ENCODE results near the gene DRD3.
A peak's percentile ranks its signal among the peaks of the same experiment; 100 is the strongest.

The DRD3 gene

DNA sequence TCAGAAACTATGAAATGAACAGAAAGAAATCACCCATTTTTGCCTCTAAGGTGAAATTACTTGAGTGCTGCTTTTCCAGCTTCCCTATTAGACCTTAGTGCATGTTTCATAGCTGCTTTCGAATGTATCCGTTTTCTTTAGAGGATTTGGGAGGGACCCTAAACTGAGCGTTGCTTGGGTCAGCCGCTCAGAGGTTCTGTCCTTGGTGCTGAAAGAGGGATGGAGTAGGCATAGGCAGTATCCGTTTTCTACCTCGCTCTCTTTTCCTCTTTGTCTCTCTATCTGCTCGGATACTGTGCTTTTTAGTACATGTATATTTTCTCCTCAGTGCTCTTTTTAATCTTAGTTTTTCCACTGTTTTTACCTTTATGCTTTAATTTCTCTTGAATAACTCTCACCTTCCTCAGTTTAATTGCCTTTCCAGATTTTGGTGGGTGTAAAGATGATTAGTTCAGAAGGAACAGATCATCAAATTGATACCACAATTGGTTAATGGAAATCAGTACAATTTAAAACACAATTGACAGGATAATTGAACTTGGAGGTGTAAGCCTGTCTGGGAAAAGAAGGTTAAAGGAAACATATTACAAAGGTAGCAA is at the start of gene DRD3:
Gene DRD3 (minus strand): TSS at position 283 of the 599 bp plus-strand sequence. CDS start 7,060 bp downstream, outside the sequence.
- no peak for DNase-seq (ENCODE audit: low read depth in 2 of 2, low spot score in 1 of 2)

DNA sequence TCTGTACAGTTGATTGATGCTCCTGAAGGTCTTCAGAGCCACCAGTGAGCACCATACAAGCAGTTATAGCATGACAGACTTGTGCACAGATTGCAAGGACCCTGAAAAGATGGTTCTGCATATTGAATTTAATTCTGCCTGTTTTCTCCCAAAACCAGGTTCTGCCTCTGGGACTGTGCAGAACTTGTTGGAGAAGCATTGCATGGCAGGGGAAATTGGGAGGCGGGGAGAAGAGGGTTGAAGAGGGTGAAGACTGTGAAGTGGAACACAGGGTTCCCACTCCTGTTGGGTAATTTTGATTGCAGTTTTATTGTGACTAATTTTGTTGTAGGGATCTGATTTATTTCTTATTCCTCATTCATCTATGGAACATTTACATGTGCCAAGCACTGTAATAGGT is 48.2 kb upstream of the DRD3 start:
- DNase-seq (ENCODE audit: low read depth in 2 of 2, low spot score in 1 of 2), result no peak

- no peak for DNase-seq (ENCODE audit: low read depth in 2 of 2, low spot score in 1 of 2)
Observed at GRCh38 chr3:114226313-114226712, 47.5 kb upstream of the DRD3 start.

GRCh38 chr3:114223143-114223542 is 44.3 kb upstream of the DRD3 start:
- DNase-seq (ENCODE audit: low read depth in 2 of 2, low spot score in 1 of 2), result no peak

DNA sequence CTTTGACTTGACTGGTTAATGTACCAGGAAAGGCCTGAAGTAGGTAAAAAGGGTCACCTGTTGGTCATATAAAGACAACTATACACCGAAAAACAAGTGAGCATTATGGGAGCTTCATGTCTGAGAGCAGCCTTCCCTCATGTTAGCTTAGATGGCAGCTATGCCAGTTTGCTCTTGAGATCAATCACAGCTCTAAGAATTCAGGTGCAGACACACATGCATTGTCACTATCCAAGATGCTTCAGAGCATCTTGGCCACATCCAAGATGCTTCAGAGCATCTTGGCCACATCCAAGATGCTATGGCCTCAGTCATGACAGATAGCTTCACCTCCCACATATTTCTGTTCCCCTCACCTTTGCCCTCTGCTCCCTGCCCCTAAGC is 43.0 kb upstream of the DRD3 start:
- DNase-seq (ENCODE audit: low read depth in 2 of 2, low spot score in 1 of 2), result no peak

DNA sequence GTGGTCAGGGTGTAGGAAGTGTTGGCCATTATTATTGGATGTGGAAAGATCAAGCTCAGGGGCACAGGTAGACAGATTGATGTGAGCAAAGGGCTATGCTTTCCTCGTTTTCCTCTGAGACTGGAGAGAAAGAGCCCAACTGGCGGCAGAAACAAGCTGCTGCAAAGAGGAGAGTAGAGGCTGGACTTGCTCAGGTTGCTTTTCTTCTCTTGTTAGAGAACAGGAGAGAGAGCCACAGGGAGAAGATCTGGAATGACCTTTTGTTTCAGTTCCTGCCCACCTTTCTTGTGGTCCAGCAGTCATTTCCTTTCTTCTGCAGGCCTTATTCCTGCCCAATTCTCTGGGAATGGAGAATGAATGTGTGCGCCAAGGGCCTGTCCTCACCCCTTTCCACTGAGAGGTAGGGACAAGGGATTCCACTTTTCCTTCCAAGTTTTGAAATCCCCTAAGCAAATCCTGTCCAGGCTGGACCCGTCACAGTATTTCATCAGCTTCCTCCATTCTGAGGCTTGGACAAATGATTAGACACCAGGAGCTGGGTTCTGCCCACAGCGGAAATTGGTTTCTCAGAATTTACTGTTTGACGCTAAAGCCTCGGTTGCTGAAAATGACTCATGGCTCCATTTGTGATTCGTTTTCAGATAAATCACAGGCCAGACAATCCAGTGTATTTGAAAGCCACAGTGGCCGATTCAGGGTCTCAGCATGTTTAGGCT is 42.5 kb upstream of the DRD3 start:
- peak in 1 of 2 donors; percentile 20 for DNase-seq (ENCODE audit: low read depth in 2 of 2, low spot score in 1 of 2)

DNA sequence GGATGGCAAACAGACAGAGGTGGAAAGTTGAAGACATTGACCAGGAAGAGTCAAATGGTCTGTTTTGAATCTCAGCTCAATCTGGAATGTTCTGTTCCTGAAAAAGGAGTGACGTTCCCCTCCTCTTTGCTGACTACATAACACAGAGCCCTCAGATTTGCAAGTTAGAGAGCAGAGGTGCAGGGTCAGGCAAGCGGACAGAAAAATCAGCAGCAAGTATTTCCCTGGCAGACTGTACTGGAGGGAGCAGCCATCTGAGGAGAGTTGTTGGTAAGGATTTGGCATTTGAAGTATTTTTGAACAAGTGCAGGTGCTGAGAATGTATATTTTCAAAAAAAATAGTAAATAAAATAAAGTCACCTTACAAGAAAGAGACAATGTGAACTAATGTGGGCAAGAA is 40.9 kb upstream of the DRD3 start:
- DNase-seq (ENCODE audit: low read depth in 2 of 2, low spot score in 1 of 2), result no peak

DNA sequence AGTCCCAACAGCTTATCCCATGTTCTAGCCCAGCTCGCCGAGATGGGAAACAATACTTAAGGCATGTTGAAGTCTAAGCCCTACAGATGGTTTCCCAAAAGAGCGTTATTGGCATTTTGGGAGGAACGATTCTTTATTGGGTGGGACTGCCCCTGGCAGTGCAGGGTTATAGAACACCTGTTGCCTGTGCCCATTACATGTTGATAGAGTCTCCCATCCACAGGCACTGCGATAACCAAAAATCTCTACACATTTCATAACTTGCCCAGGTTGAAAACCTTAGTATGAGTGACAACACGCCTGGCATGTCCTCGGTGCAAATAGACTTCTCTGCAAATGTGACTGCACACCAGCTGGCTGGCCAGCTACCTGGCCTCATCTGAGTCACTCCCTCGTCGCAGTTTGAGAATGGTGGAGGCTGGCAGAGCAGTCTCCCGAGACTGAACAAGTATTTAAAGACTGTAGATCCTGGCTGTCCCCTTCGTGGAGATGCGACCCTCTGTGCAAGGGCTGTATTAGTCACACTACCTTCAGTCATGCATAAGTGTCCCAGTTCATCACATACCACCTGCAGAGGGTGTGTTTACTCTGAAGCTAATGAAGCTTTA is 39.8 kb upstream of the DRD3 start:
- DNase-seq (ENCODE audit: low read depth in 2 of 2, low spot score in 1 of 2), result no peak

DNA sequence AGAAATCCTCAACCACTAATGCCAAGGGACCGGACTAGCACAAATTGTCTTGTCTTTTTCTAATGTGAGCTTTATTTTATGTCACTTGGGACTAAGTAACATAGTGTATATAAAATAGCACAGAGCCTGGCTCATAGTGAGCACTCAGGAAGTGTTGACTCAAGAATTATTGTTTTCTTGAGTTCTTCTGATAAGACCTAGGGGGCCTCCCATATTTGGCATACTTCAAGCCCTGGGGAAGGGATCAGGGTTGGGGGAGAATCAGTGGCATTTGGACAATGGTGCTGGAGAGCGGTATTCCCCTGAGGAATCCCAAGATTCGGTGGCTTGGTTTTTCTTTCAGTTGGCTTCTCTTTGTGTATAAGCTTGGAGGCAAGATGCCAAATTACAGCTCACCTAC is 39.2 kb upstream of the DRD3 start:
- no peak for DNase-seq (ENCODE audit: low read depth in 2 of 2, low spot score in 1 of 2)

DNA sequence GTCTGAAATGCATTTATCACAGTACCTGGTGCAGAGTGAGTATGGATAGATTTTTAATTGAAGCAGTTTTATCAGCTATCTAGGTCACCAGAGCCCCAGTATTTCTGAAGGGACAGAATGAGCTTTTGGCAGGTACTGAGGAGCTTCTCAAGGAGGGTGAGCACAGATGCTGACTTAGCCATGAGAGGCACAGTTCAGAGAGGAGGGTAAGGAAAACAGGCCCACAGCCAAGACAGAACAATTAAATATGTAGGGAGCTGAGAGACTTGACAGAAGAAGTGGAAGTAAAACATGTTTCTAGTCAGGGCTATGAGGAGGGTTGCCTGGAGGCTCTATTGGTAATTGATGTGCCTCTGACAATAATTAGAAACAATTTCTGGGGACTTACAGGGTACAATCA is 38.4 kb upstream of the DRD3 start:
- no peak for DNase-seq (ENCODE audit: low read depth in 2 of 2, low spot score in 1 of 2)

DNA sequence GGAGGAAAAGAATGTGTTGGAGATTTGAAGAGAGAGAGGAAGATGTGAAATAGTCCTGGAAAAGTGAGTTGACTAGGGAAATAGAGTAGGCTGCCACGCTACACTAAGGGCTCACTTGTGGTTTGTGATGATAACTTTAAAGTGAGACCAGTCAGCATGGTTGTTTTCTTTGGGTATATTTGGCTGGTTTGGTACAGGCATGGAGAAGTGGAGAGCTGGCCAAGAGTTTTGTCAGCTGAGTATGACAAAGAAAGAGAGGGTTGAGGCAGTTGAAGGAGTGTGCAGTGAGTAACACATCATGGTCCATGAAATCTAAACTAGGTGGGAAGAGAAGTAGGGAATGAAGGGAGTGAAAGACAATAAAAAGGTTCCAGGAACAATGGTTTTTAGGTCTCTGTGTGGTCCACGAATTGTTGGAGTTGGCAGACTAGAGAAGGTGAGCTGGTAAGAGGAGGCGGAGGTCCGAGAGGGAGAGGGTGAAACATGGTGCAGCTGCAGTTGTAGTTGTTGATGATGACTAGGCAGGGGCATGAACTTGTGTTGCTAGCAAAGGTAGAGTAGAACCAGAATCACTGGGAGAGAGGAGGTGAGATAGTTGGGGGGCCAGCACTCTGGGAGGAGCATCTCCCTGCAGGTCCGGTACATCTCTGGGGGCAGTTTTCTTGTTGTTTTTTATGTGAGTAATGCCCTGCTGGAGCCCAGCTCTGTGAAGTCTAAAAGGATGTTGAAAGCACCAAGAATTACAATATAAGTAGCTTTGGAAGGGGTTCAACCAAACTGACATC is 37.5 kb upstream of the DRD3 start:
- DNase-seq (ENCODE audit: low read depth in 2 of 2, low spot score in 1 of 2), result no peak

DNA sequence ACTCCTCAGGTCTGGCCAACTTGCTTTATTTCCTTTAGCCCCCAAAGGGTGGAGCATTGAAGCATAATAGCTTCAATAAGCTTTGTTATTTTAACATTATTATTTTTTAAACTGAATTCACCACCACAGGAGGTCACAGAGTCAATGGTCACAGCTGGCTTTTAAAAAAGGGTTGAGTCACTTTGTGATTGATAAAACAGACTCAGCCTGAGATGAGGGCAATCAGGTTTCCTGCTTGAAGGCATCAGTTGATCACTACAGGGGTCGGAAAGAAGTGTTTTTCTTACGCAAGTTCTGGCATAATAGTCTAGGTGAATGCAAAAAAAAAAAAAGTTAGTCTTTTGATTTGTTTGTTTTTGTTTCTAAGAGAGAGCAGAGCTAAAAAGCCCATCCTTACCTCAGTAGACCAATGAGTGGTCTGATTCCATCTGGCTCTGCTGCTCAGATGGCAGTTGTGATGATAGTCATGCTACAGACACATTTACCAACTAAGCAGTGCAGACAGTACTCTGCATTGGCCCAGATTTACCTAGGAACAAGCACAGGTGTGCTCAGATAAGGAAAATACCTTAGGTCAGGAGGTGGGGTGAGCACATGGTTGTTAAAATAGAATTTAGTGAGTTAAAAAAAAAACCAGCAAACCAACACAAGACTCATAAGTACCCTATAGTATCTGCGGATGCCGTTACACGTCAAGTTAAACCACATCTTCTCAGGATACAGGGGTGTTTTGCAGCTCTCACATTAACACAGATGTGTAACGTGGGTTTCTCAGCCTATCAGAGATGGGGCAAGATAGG is 35.9 kb upstream of the DRD3 start:
- no peak for DNase-seq (ENCODE audit: low read depth in 2 of 2, low spot score in 1 of 2)

GRCh38 chr3:114213627-114214541 is 35.0 kb upstream of the DRD3 start:
- peak; percentile 55 to 58 for DNase-seq (ENCODE audit: low read depth in 2 of 2, low spot score in 1 of 2)

DNA sequence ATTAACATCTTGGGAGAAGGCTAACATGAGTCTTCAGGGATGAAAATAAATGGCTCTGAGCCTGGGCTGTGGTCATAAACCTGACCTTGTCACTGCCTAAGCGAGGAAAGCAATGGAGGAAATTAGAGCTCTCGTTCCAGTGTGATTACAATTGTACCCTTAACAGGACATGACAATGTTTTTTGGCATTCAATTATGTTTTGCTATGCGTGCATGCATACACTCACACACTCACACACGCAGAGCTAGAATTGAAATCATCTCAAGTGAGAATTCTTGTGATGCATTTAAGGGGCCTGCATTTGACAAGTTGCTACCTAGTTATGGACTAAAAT is 34.4 kb upstream of the DRD3 start:
- no peak for DNase-seq (ENCODE audit: low read depth in 2 of 2, low spot score in 1 of 2)

- no peak for DNase-seq (ENCODE audit: low read depth in 2 of 2, low spot score in 1 of 2)
Observed at GRCh38 chr3:114212646-114213045, 33.8 kb upstream of the DRD3 start.

- no peak for DNase-seq (ENCODE audit: low read depth in 2 of 2, low spot score in 1 of 2)
Observed at GRCh38 chr3:114207768-114208167, 28.9 kb upstream of the DRD3 start.

GRCh38 chr3:114206342-114206741 is 27.5 kb upstream of the DRD3 start:
- no peak for DNase-seq (ENCODE audit: low read depth in 2 of 2, low spot score in 1 of 2)

DNA sequence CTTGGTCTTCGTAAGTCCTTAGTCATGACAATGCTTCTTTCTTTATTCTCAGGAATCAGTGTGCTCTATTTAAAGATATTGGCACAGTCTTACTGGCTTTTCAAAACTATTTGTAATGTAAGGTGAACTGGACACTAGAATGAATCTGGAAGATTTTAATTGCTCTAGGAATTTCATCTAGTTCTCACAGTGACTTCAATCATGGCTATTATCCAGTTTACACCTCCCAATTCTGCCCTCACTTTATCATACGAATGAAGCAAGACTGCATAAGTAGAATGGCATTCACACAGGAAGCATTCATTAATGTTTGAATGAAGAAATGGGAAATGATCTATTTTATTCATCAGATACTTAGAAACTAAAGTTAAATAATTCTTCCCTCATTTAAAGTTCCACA is 26.7 kb upstream of the DRD3 start:
- no peak for DNase-seq (ENCODE audit: low read depth in 2 of 2, low spot score in 1 of 2)

DNA sequence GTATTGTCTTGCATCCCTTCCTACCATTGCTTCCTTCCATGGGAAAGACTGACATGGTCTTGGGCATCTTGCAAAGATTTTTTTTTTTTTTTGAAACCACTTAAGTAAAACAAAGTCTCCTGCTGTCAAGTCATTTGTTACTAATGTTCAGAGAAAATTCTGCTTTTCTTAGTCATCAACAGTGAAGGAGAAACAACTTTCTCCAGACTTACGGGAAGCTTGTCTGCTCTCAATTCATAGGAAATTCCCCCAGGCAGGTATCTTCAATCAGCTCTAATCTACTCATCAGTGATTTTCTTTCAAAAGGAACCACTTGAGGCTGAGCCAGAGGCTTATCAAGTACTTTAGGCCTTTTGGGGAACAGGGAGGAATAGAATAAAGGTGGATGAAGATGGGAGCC is 15.9 kb upstream of the DRD3 start:
- no peak for DNase-seq (ENCODE audit: low read depth in 2 of 2, low spot score in 1 of 2)

GRCh38 chr3:114192136-114192535 is 13.3 kb upstream of the DRD3 start:
- no peak for DNase-seq (ENCODE audit: low read depth in 2 of 2, low spot score in 1 of 2)

Data from stimulated activated CD8-positive, alpha-beta memory T cell treated with anti-CD3 and anti-CD28 coated beads, Interleukin-4, amount 100 ng/mL, for 4 hours (primary cell).